GM12865 (cell line): ENCODE measurements around the gene C1orf74.
"Not testable (repeated sequence)": the region's sequence is repeated elsewhere in the genome, so short reads cannot be mapped to it uniquely, and the experiment has no call there.

ENCODE experiments used
- DNase-seq: peaks from one replicate; pipeline ENCODE4 v3.0.0; 2010; ENCODE audit warnings: low read depth
- H3K4me3 ChIP-seq: 2 replicates; pipeline ENCODE4 v1.5.1; 2011; ENCODE audit warnings: mild to moderate bottlenecking, low read depth, low read length, control low read depth
- CTCF ChIP-seq: IDR thresholded peaks from 2 replicates; pipeline ENCODE4 v1.5.1; 2011; ENCODE audit warnings: low read length, control low read depth, low read depth, inconsistent platforms; ENCODE audit not compliant: insufficient read depth; ENCODE audit errors: missing control alignments

Gene C1orf74

DNA sequence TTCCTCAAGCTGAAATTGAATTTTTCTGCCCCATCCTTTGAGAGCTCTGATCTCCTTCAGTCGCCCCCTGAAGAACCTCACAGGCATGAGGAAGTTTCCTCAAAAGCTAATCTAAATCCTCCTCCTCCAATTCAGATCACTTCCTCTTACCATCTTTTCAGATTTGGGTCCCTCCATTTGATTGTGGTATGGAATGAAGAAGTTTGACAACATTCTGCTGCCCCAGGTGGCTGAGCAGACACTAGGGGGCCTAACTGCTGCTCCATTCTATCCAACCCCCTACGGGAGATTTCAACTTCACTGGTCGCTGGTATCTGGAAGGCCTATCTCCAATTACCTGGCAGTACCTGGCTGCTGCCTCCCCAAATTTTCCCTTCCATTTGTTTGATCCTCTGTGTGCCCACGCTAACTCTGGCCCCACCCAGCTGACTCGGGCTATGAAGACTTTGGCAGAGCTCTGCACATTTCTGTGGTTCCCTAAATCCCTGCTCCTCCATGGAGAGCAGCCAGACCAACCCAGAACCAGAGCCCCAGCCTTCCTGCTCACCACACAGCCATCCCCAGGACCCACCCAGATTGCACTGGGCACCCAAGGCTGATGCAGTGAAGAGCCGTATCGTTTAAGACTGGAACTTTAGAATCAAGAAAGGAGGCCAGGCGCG is 13.8 kb upstream of the C1orf74 start:
- peak; percentile 1 for TF ChIP-seq CTCF
- no peak for DNase-seq
- H3K4me3 ChIP-seq, result no peak overlapping the region

GRCh38 chr1:209793711-209794110 is 9.4 kb upstream of the C1orf74 start:
- not testable (repeated sequence) for DNase-seq, H3K4me3 ChIP-seq

- no peak for DNase-seq
- no peak for TF ChIP-seq CTCF
- no peak overlapping the region for H3K4me3 ChIP-seq
Measured at GRCh38 chr1:209791920-209792319, 7.6 kb upstream of the C1orf74 start.

DNA sequence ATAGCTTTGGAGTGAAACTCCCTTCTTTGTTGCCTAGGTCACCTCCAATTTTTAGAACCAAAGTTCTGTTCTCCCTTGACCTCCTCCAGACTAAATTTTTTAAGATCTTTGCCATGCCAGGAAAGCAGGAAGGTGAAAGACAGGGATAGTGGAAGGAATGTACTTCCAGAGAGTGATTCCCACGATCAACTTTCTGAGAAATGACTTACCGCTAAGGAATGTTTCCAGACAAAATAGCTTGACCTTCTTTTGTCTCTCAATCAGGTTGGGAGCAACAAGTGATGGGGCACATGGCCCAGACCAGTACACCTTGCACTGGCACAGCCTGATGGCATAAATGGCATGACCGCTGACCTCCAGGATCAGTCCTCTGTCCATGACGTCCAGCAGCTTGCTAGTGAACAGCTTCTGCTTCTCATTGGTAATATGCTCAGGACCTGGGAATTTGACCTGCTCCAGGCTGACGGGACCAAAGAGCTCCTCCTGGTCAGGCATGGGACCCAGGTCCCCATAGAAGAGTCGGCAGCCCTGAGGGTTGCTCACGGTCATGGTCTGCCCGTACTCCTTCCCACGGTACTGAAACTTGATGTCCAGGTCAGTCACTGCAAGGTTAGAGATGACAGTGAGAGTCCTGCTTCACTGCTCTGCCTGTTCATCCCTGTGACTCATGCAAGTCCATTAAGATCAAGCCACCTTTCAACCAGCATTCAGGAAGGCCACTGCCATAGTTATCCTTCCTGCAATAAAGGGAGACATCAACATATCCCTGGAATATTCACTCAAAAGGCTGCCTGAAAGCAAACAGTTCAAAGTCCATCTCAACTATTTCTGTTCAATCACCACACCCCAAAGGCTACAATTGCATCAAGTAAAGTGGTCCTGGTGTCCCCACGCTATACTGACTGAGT is 6.2 kb upstream of the C1orf74 start:
- TF ChIP-seq CTCF, result no peak
- H3K4me3 ChIP-seq, result no peak overlapping the region
- DNase-seq, result no peak

DNA sequence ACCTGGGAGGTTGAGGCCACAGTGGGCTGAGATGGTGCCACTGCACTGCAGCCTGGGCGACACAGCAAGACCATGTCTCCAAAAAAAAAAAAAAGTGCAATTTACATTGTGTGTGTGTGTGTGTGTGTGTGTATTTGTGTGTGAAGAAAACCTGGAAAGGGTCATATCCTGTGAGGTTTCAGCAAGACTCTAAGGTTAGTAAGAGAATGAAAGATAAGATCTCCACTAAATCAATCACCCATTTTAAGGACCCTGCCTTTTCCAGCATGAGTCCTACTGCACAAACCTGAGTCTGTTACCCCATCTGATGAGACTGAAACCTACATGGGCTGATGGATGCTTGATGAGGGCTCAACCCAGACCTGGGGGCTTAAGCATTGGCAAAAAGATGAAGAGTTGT is 4.9 kb upstream of the C1orf74 start:
- TF ChIP-seq CTCF, result no peak
- H3K4me3 ChIP-seq, result no peak overlapping the region
- no peak for DNase-seq

DNA sequence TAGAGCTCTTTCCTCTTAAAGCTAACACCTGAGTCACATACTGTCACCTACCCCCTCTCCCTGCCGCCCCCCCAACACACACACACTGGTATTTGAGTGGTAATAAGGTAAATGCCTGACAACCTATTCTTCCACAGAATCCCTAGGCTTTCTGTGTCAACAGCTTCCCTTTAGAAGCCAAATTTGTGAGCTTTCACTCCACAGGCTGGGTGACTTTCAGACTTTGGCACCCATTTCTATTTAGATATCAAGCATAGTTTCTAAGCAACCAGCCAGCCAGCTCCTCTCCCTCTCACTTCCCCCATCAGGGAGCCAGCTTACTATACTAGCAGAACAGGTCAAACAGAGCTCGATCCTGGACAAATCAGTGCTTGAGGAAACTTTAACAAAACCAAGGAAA is 3.2 kb upstream of the C1orf74 start:
- TF ChIP-seq CTCF, result no peak
- H3K4me3 ChIP-seq, result no peak overlapping the region
- DNase-seq, result no peak

DNA sequence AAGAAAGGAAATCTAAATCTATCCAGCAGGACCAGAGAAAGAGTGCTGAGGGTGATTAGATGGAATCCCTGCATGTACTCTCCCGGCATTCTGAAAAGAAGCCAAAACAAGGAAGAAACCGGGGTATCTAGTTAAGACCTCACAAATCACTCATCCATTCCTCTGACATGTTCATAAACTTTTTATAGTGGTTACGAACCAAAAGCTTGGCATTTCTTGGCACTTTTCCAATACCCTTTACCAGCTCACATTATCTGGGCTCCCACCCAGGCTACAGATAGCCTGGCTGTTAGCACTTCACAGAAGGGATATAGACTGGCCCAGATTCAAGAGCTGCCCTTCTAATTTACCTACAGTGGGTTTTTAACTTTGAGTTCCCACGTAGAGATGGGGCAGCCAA is 1.8 kb upstream of the C1orf74 start:
- H3K4me3 ChIP-seq, result no peak overlapping the region
- no peak for TF ChIP-seq CTCF
- no peak for DNase-seq
